NOMO-1 treated with DMSO at 0.1 percent for 48 hours (cell line): ENCODE results near the gene LRRC36.
"Not testable (repeated sequence)": the region's sequence is repeated elsewhere in the genome, so short reads cannot be mapped to it uniquely, and the experiment has no call there.

Experiments used
- DNase-seq: peaks from one replicate; lab custom pipeline; 2025; ENCODE audit not compliant: unreplicated experiment; lab: John Stamatoyannopoulos, UW

LRRC36 gene

DNA sequence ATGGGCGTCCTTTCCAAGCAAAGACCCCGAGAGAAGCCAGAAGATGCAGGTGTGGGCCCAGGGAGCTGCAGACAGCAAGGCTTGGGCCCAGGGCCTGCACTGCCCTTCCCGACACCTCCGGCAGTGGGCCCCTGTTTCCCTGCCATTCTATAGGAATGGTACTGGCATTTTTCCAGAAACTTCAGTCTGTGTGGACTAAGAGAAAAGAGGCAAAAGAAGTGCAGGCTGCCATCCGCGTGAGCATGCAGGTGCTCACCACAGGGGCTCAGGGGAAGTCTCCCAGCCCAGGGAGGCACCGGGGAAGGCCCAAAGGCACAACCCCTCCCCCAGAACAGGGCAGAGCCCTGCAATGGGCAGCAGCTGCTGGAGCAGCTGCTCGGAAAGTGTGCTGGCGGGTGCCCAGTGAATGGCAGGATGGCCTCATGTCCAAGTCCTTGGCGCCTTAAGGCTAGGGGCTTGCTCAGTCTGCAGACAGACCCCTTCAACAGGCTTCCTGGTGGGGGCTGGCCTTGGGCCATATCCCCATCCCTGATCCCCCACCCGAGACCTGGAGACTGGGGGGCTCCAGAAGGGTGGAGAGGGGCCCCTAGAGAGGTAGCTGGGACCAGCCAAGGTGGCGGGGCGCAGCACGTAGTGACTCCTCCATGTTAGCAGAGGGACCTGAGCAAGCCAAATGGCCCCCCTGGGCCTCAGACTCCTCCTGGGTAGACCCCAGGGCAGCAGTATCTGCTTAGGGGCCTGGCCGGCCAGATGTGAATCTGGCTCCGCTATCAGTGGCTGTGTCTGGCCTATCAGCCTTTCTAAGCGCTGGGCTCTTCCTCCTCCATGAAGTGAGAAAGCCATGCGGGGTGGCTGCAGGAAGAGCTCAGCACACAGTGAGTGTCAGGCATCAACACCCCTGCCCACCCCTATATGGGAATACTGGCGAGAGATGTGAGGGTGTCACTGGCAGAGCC lies 73.4 kb downstream of the LRRC36 start:
- DNase-seq, result no peak

DNA sequence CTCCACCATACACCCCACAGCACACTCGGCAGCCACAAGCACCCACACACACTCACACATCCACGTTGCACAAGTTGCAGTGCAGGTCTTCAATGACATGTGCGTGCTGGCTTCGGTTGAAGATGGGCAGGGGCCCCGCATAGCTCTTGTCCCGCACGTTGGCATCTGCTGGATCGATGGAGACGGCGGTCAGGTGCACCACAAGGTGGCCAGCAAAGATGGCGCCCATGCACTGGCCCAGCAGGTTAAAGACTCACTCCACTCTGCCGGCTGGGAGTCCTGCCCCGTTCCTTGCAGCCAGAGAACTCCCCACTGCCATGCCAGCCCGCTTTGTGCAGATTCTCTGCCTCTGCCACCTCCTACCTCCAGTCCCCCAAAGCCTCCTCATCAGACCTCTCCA lies 74.3 kb downstream of the LRRC36 start:
- no peak for DNase-seq

- DNase-seq, result no peak
Observed at GRCh38 chr16:67403976-67404555, 77.5 kb downstream of the LRRC36 start.

DNA sequence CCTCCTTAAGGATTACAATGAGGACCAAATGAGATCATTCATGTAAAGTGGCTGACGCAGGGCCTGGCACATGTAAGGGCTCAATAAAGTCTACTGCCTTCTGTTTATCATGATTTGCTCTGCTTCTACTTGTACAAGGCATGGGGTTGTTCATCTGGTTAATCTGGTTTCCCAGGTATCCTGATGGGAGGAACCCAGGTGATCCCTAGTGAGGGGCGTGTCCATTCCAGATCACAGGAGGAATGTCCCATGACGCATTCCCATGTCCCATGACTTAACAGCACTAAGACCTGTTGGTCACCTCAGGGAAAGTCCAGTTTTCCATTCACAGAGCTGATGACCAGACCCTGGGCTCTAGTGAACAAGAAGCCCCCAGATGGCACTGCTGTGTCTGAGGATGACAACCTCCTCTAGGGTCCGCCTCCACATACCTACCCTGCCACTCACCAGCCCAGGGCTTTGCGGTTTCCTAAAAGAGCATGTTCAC lies 78.2 kb downstream of the LRRC36 start:
- DNase-seq, result no peak

DNA sequence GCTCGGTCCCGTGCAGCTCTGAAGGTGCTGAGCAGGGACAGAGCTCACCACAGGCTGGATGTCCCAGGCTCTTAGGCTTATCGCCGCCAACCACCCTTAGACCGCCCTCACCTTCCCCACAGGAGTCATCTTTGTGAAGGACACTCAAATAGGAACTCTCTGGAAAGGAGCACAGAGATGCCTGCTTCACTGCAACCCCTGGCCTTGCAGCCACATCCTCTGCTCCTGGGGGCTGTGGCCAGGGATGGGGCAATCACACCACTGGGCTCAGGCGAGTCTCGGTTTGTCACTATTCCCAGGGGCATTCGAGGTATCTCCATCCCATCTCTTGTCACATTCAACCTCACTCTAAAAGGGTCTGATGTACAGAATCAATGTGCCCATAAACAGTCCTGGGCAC lies 78.7 kb downstream of the LRRC36 start:
- DNase-seq, result no peak

DNA sequence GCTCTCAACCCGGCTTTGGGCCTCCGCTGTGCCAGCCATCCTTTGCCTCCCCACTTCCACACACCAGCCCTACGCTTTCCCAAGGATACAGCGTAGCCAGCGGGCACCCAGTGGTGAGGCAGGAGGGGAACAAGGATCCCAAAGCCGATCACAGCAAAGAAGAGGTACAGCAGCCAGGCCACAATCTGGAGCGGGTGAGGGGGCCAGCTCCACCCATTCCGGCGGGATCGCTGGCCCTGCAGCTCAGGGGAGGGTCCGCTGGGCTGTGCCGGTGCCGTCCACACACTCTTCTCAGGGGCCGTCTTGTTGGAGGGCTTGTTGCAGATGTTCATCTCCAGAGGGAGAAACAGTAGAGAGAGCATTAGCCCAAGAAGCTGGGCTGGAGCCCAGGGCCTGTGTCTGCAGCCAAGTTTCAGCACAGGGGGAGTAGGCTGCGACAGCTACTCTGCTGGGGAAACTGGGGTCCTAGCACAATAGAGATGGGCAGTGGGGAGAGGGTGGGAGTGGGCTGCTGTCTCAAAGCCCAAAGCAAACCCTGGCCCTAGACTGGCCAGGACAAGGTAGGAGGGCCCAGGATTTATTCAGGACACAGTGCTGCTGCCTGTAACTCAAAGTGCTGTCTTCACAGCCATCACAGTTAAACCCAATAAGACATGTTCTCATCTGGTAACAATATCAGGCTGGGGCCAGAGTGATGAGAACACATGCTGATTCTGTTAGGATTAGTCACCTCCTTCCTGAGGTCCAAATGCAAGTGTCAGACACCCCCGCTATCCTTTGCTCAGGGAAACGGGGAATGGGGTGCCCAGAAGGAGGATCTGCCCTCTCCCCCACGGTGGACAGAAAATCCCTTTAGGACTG lies 79.7 kb downstream of the LRRC36 start:
- no peak for DNase-seq

DNA sequence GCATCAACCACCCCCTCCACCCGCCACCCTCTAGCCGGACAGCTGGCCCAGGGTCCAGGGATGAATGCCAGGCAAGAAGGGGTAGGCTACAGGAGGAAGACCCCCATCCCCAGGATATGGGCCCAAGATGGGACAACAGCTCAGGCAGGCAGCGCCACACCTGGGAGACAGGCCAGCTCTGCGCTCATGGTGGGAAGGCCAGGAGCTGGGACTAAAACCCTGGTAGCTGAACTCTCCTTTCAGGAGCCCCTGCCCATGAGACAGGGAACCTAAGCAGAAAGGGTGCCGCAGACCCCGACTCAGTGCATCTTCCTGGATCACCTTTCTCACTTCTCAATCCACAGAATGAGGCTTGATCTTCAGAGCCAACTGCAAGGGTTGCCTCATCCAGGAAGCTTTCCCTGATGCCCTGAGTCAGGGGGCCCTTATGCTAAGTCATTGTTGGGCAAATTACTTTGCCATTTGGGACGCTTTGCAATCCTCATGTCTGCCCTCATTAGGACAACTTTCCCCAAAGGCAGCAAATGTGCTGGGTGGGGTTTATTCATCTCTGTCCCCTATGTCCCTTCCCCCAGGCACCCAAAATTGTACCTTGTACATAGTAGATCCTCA lies 80.7 kb downstream of the LRRC36 start:
- DNase-seq, result no peak

DNA sequence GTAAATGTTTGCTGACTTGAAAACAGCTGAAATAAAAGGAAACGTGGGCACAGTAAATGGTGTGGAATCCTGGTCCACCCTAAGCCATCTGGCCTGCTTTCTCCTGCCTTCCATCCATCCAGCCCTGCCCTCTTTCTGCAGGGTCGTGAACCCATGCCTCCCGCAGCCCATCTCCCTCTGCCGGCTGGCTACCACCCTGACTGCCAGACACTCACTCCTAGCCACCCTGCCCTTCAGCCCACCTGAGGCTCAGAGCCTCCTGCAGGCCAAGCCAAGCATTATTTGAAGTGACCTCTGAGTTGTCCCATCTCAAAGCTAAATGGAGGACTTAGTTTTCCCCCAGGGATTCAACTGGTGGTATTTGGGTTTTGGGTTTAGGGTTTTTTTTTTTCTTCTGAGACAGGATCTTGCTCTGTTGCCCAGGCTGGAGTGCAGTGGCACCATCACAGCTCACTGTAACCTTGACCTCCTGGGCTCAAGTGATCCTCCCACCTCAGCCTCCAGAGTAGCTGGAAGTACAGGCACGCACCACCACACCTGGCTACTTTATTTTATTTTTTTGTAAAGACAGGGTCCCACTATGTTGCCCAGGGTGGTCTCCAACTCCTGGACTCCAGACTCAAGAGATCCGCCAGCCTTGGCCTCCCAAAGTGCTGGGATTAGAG lies 81.3 kb downstream of the LRRC36 start:
- no peak for DNase-seq

DNA sequence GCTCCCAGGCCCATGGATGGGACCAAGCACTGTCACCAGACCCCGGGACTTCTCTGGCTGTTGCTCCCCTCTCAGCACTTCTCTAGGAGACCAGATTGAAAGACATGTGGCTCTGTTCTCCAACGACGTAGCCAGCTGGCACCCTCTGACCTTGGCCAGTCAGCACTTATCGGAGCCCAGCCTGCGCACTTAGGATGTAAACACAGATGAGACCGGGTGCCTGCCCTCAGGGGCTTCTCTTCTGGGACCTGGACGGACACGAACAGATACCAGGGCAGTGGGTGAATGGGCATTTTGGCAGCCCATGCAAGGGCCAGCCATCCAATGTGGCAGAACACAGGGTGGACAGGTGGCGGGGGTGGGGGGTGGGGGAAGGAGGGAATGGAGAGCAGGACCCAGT lies 83.0 kb downstream of the LRRC36 start:
- DNase-seq, result no peak

GRCh38 chr16:67411339-67411738 lies 84.7 kb downstream of the LRRC36 start:
- no peak for DNase-seq

DNA sequence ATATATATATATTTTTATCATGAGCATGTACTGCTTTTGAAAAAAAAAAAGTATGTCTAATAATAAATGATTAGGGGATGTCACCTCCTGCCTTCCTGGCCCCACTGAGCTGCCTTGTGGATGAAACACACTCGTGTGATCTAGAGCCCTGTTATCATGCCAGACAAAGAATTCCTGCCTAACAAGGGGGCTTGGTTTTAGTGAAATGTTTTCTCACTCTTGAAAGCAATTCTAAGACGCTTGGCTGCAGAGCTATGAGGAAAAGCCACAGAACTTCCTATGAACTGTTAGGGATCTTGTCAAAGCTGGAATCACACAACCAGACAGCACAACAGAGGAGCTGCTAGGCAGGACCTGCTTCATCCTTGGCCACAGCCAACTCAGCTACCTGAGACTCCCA lies 85.7 kb downstream of the LRRC36 start:
- DNase-seq, result no peak

GRCh38 chr16:67413978-67414911 lies 87.6 kb downstream of the LRRC36 start:
- no peak for DNase-seq

DNA sequence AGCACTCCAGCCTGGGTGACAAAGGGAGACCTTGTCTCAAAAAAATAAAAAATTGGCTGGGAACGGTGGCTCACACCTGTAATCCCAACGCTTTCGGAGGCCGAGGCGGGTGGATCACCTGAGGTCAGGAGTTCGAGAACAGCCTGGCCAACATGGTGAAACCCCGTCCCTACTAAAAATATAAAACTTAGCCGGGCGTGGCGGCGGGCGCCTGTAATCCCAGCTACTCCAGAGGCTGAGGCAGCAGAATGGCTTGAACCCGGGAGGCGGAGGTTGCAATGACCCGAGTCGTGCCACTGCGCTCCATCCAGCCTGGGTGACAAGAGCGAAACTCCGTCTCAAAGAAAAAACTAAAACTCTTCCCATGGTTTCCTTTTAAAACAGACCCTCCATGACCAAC lies 88.8 kb downstream of the LRRC36 start:
- not testable (repeated sequence) for DNase-seq

GRCh38 chr16:67415872-67416793 lies 89.5 kb downstream of the LRRC36 start, which contains the start of gene ZDHHC1:
Gene ZDHHC1, minus strand, starts transcription at chr16:67416477. Its CDS starts 8,702 bp downstream, at chr16:67407775.
- DNase-seq, result peak; percentile 15

DNA sequence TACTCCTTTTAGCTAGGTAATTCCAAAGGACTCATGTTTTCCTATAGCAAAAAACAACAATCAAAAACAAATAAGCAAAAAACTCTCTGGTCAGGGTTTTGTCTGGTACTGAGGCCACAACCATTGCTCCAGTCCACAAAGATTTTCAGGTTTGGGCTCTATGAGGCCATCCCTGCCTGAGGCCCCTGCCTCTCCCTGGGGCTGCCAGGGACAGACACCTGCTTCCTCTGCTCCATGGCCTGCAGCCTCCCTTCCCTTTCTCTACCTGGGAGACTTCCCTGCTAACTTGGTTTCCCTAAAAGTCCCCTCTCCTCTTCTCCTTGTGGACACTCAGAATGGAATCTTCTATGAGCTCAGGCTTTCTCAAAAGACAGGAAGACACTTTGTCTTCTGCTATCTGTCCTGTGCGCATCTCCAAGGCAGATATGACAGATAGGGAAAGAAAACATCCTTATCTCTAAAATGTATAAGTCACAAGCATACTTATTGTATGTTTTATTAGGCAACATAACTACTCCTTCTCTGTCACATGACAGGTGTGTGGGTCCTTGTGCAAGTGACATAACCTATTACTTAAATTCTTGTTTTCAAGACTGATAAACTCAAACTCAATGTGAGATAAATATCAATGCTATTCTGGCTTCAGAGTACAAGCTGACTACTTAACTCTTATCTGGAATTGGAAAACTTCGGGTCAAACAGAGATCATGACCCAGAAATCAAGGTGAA lies 90.9 kb downstream of the LRRC36 start:
- DNase-seq, result no peak

DNA sequence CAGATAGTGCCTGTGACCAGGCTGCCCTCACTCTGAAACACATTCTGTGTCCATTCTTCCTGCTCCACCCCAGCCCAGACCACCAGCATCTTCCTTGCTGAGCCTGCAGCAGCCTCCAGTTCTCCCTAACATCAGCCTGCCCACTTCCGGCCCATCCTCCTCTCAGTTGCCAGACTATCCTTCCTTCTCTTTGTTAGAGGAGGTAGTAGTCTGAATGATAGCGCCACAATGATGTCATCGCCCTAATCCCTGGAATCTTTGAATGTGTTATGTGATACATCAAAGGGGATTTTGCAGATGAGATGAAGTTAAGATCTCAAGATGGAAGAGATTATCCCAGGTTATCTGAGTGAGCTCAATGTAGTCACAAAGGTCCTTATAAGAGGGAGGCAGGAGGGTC lies 92.9 kb downstream of the LRRC36 start:
- DNase-seq, result no peak

DNA sequence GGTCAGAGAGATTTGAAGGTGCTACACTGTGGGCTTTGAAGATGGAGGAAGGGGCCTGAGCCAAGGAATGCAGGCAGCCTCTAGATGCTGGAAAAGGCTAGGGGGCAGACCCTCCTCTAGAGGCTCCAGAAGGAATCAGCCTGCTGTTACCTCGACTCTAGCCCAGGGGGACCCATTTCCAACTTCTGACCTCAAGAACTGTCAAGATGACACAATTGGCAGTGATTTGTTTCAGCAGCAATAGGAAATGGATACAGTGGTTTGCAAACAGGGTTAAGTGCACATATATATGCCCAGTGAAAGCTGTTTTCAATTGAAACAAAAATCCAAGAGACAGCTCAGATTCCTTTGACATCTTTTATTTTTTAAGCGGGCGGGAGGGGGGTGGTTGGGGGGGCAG lies 93.3 kb downstream of the LRRC36 start:
- no peak for DNase-seq

GRCh38 chr16:67421030-67421429 lies 94.4 kb downstream of the LRRC36 start:
- DNase-seq, result no peak
